Natural killer cell (primary cell): ENCODE results near the gene OSBPL10. TPM values are rescaled to one million over a fixed set of nuclear protein-coding genes. Genes with fewer than 3 reads are reported as not detected.

Source experiments
- ATAC-seq, 3 donors: fragments of 150-1000 bp in 2 of 3; fragments of 200-7000 bp in 1 of 3; cut with Tn5 transposase; 1 replicate in 1 of 3; 2 replicates in 2 of 3; pipeline ENCODE4 v1.10.0; 2021; ENCODE audit warnings: mild to moderate bottlenecking in 2 of 3, moderate library complexity in 2 of 3
- DNase-seq, 2 donors: peaks; one replicate each; pipeline versions ENCODE4 v3.0.0 to v3.0.0-alpha.2; 2013 to 2021; ENCODE audit warnings: mixed read lengths in 1 of 2
- H3K27ac ChIP-seq: one replicate; pipeline ENCODE4 v1.5.1; 2013; ENCODE audit warnings: mild to moderate bottlenecking, low read length
- H3K27me3 ChIP-seq: one replicate; pipeline ENCODE4 v1.6.1; 2013; ENCODE audit warnings: low read length; ENCODE audit not compliant: control insufficient read depth, insufficient read depth
- H3K36me3 ChIP-seq: one replicate; pipeline ENCODE4 v1.6.1; 2013; ENCODE audit warnings: low read length; ENCODE audit not compliant: control insufficient read depth, insufficient read depth
- H3K4me1 ChIP-seq: one replicate; pipeline ENCODE4 v1.6.1; 2013; ENCODE audit warnings: low read length; ENCODE audit not compliant: control insufficient read depth, insufficient read depth
- H3K4me3 ChIP-seq: one replicate; pipeline ENCODE4 v1.5.1; 2013; ENCODE audit warnings: low read length
- H3K9me3 ChIP-seq: one replicate; pipeline ENCODE4 v1.6.1; 2013; ENCODE audit warnings: low read length; ENCODE audit not compliant: control insufficient read depth, insufficient read depth
- H3K27ac Mint-ChIP-seq, 2 donors: one replicate each; pipeline ENCODE4 v1.8.0; 2022; ENCODE audit warnings: mild to moderate bottlenecking in 2 of 2, mixed read lengths in 2 of 2, moderate library complexity in 1 of 2
- H3K27me3 Mint-ChIP-seq, 2 donors: one replicate each; pipeline ENCODE4 v1.8.0; 2022; ENCODE audit warnings: low read depth in 2 of 2, mixed read lengths in 2 of 2
- H3K36me3 Mint-ChIP-seq: one replicate; pipeline ENCODE4 v1.8.0; 2022; ENCODE audit warnings: mixed read lengths
- H3K4me1 Mint-ChIP-seq, 2 donors: one replicate each; pipeline ENCODE4 v1.8.0; 2022; ENCODE audit warnings: mixed read lengths in 2 of 2
- H3K4me3 Mint-ChIP-seq: one replicate; pipeline ENCODE4 v1.8.0; 2022; ENCODE audit warnings: mild to moderate bottlenecking, moderate library complexity, mixed read lengths
- H3K9me3 Mint-ChIP-seq, 2 donors: one replicate each; pipeline ENCODE4 v1.8.0; 2022; ENCODE audit warnings: mixed read lengths in 2 of 2
- CTCF ChIP-seq: fragments of 200-600 bp; IDR thresholded peaks from one replicate; pipeline ENCODE4 v1.8.0; 2022; ENCODE audit warnings: antibody characterized with exemption
- WGBS: methylation state at CpG from one replicate; pipeline ENCODE4 v1.1.7; 2013; ENCODE audit warnings: missing lambda C conversion rate; ENCODE audit not compliant: insufficient coverage; 5-methylcytosine and 5-hydroxymethylcytosine counted together
- intact Hi-C: fragments of 100-400 bp; cut with micrococcal nuclease; formaldehyde crosslinking; loops from one replicate; pipeline ENCODE4 v1.14.2; 2022
- total RNA-seq, 4 donors: library from RNA; stranded (reverse); fragments of 120-200 nt in 1 of 4; gene quantifications; one replicate each; pipeline versions ENCODE4 v1.2.3 to v1.2.4, GENCODE V29; 2013 to 2022

The OSBPL10 gene
- total RNA-seq, 3 donors from 2014 or later (not counting 1 experiment from before 2014, with no cell fraction given), result 1.00 to 3.6 (median 1.6) TPM

DNA sequence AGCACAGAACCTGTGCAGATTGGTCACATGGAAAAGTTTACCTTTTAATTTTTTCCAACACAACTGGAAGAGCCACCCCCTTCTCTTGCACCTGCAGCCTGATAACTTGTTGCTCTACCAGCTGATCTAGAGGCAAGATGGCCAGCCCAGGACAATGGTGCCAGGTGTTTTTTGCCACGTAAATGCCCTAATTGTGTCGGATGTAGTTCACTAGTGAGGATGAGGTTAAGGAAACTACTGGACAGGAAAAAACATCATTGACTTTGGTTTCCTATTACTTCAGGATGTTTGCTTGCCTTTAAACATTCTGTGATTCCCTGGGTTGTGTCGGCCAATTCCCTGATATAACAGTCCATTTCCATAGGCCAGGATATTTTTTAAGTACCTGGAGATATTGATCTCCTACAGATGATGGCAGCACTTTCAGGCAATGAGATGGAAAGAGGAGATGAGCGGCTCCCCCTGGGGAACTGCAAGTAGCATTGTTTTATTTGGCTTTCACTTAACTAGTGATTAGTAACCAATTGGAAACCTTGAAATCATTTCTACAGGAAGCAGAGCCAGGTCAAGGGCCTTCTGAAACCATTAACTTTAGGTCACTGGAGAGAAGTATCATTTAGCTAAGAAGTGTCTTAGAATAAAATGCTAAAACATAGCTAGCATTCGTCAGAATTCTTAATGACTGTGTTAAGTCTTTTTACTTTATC, 72.5 kb downstream of the OSBPL10 start:
- Histone ChIP-seq H3K36me3 (no peaks in the 10 kb centered on the region), H3K4me3 (no peak overlapping the region), H3K9me3 (no peaks in the 10 kb centered on the region), H3K4me1 (no peaks in the 10 kb centered on the region), H3K27ac (no peak overlapping the region), H3K27me3 (no peaks in the 10 kb centered on the region)
- Mint-ChIP-seq H3K36me3 (no peaks in the 10 kb centered on the region), H3K4me1 (no peaks in the 10 kb centered on the region), H3K9me3 (no peaks in the 10 kb centered on the region), H3K27me3 (no peaks in the 10 kb centered on the region), H3K4me3 (no peak overlapping the region), H3K27ac (no peak overlapping the region)
- ATAC-seq, result no peak
- no peak for TF ChIP-seq CTCF
- 82% methylated on average over 5 of the region's 5 CpGs for WGBS
- DNase-seq, result no peak
- intact Hi-C loops, result no loop called here

- Histone ChIP-seq H3K27me3 (no peaks in the 10 kb centered on the region), H3K27ac (no peak overlapping the region), H3K4me1 (no peaks in the 10 kb centered on the region), H3K36me3 (no peaks in the 10 kb centered on the region), H3K4me3 (no peak overlapping the region), H3K9me3 (no peaks in the 10 kb centered on the region)
- TF ChIP-seq CTCF, result no peak
- intact Hi-C loops, result no loop called here
- DNase-seq (no peak), ATAC-seq (no peak)
- Mint-ChIP-seq H3K27ac (no peak overlapping the region), H3K27me3 (peaks cover 0 to 3% of the 10 kb centered on the region in 2 donors), H3K9me3 (no peaks in the 10 kb centered on the region), H3K4me1 (no peaks in the 10 kb centered on the region), H3K36me3 (no peaks in the 10 kb centered on the region), H3K4me3 (no peak overlapping the region)
- WGBS, result no CpG with 5 or more reads among the region's 1 CpG
Observed at GRCh38 chr3:31906182-31906581, 74.9 kb downstream of the OSBPL10 start.

DNA sequence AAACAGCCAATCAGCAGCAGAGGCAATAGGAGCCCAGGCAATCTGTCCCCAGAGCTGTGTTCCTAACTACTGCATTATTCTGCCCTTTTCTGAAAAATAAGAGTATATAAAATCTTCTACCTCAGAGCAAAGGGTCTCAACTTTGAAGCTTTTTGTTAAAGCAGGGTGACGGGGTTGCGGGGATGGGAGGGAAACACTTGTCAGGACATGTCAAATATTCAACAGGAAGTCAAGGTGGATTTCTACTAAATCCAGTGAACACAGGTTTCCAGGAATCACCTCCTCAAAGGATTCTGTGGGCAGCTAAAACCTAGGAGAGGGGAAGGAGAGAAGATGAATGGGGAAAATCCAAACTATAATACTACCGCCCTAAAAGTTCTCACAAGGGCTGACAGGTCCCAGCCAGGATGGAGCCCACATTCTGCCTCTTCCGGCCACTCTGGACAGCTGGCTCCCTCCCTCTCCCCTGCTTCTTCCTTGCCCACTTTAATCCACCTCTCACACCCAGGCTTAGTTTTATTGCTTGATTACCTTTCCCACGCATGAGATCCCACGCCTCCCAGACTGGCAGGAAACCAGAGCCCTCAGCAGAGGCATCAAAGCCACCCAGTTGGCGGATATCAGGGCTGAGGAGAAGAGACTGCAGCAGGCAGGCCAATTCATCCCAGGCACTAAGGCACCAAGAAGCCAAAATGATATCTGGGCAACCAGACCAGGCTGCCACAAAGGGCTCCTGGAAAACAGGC, 77.2 kb downstream of the OSBPL10 start:
- no peak overlapping the region for H3K4me3 ChIP-seq
- H3K9me3 ChIP-seq, result no peaks in the 10 kb centered on the region
- Mint-ChIP-seq H3K36me3 (no peaks in the 10 kb centered on the region), H3K27ac (no peak overlapping the region), H3K4me1 (no peaks in the 10 kb centered on the region), H3K9me3 (no peaks in the 10 kb centered on the region), H3K27me3 (peaks cover 0 to 3% of the 10 kb centered on the region in 2 donors), H3K4me3 (no peak overlapping the region)
- DNase-seq, result no peak
- H3K27ac ChIP-seq, result no peak overlapping the region
- H3K36me3 ChIP-seq, result no peaks in the 10 kb centered on the region
- 76% methylated on average over 7 of the region's 7 CpGs for WGBS
- no peak for ATAC-seq
- H3K27me3 ChIP-seq, result no peaks in the 10 kb centered on the region
- H3K4me1 ChIP-seq, result no peaks in the 10 kb centered on the region
- intact Hi-C loops, result no loop called here
- TF ChIP-seq CTCF, result no peak
